Kidney capillary endothelial cell (primary cell): ENCODE measurements around the gene RPP25L.

ENCODE experiments used
- DNase-seq: peaks from one replicate; pipeline ENCODE4 v3.0.0-alpha.2; 2018; ENCODE audit warnings: low spot score

The RPP25L gene

DNA sequence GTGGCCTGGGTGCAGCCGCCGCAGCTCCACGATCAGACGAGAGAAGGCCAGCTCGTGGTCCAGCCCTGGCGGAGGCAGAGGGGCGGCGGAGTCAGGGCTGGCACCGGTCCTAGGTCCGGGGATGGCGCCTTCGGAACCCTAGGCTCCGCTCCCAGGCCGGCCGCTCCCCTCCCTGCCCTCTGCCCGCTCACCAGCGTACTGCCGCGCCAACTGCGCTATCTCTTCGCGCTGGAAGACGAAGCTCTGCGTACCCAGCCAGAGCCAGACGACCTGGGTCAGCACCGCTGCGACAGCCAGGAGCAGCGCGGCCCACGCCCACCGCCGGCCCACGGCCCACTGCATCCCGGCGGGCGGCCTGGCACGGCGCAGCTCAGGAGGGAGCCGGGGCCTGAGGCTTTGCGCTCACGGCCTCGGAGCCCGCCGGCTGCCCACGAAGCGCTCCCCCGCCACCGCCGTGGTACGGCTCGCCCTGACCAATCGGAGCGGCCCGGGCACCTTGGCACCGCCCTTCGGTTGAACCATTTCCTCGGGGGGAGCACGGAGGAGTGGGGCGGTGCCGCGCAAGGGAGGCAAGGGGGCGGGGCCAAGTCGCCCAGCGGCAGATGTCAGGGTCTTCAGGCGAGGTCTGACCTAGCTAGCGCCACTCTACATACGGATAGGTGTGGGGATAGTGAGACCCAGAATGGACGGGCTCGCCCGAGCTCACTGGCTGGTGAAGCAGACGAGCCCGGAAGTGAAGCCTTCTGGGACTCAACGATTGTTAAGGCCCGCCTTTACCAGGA, 25.6 kb upstream of the RPP25L start, which contains the start of gene SIGMAR1:
TSS of gene SIGMAR1 (minus strand) at position 432 of the 782 bp plus-strand sequence. CDS start at position 342, 90 bp downstream.
- DNase-seq = peak; percentile 85

DNA sequence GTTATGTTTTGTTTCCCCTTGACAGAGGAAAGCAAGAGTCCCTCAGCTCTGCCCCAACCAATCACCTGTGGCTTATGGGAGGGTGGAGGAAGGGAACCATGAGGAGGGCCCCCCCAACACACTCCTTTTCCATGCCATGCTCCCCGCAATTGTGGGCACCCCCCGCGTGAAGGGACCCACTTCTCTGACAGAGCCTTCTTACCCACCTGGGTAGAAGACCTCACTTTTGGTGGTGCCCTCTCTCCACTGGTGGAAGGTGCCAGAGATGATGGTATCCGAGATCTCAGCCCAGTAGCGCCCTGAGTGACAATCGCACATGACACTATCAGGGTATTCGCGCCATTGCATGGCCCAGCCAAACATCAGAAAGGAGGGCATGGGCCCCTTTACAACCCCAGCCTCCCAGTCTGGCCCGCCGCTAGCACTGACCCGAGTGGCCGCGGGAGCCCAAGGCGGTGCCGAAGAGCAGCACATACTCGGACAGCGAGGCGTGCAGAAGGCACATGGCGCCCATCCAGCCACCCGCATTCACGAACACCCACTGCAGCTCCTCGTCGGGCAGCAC, 25.0 kb upstream of the RPP25L start:
- no peak for DNase-seq

- DNase-seq = no peak
Observed at GRCh38 chr9:34635556-34635955, 23.7 kb upstream of the RPP25L start.

DNA sequence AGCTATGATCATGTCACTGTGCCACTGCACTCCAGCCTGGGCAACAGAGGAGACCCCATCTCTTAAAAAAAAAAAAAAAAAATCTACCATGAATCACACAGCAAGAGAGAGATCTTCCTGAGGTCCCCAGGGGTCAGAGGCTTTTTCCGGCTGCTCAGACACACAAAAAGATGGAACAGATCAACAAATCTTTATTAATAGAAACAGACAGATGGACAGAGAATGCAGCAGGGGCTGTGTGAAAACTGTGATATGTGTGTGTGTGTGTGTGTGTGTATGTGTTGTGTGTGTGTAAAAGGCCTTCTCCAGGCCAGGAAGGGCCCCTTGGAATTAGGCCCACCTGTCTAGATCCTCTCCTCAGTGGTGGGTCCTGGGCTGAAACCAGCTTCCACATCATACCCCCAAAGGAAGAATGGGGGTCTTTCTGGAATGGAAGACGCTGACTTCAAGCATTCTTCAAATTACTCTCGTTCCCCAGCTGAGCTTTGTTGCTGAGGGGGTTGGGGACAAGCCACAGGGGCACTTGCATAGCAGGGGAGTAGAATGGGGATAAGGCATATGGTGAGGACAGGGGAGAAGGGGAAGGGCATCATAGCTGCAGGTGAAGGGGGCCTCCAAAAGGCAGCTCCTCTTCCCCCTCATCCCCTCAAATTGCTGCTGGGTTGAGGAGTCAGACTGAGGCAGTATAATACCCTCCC, 22.8 kb upstream of the RPP25L start:
- DNase-seq = no peak

DNA sequence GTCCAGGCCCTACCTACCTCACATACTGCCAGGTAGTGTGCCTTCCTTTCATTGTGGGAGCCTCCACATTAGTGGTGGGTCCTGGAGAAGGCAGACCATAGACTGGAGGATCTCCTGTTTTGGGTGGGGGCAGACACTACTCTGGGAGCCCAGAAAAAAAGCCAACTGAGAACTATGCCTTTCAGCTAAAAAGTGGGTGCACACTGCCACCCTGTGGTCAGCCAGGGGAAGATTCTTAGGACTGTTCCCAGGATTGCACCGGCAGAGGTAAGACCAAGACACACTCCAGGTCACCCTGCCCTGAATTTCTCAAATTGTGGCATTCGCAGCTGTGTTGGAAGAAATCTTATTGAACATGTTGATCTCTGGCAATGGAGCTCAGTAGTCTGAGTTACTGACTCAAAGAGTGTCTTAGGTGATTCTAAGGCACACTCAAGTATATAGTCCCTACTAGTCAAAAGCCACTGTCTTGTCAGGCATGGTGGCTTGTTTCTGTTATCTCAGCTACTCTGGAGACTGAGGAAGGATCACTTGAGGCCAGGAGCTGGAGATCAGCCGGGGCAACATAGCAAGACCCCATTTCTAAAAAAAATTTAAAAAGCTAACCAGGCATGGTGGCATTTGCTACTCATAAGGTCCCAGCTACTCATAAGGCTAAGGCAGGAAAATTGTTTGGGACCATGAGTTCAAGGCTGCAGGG, 22.1 kb upstream of the RPP25L start:
- peak; percentile 76 for DNase-seq

DNA sequence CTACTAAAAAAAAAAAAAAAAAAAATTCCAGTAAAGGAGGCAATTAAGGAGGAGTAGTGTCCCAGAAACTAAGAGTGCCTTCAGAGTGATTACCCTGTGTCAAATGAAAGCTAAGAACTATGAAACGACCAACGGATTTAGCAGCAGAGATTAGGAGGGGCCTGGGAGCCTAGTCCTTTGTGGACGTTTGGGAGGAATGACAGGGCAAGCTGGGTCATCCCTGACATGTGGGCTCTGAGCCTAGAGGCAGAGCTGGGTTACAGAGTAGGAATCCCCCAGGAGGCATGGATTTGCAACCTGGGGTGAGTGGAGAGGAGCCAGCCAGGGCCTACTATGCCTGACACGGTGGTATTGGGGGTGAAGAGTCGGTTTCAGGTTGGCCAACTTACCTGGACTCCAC, 21.3 kb upstream of the RPP25L start:
- no peak for DNase-seq

- no peak for DNase-seq
Observed at GRCh38 chr9:34630402-34631154, 18.7 kb upstream of the RPP25L start.

DNA sequence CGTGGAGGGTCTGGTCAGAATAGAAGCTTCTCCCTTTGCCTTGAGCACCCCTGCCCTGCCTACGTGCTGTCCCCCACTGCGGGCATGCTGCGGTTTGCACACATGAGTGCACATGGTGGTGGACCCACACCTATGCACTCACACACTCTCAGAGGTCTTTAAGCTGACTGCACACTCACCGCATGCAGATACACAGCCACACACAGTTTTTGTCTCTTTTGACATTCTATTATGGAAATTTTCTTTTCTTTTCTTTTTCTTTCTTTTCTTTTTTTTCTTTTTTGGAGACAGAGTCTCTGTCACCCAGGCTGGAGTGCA, 17.6 kb upstream of the RPP25L start:
- no peak for DNase-seq

GRCh38 chr9:34628656-34629490, 17.0 kb upstream of the RPP25L start, which contains the start of gene ARID3C:
ARID3C (minus strand) TSS chr9:34629066; CDS start chr9:34628014, 1,052 bp downstream.
- DNase-seq = no peak

- no peak for DNase-seq
Observed at GRCh38 chr9:34627716-34628655, 16.1 kb upstream of the RPP25L start.

DNA sequence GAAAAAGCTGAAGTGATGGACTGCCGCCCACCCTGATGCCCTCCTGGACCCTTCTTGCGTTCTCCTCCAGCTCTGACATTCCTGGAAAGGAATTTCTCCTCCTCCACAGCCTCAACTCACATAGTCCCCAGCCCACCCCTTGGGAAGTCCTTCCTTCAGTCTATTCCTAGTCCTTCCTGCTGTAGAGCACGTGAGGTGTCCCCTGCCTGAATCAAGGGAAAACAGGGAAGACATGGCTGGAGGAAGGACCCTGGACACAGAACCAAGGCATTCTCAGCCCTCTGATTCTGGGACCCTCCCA, 13.2 kb upstream of the RPP25L start:
- no peak for DNase-seq

DNA sequence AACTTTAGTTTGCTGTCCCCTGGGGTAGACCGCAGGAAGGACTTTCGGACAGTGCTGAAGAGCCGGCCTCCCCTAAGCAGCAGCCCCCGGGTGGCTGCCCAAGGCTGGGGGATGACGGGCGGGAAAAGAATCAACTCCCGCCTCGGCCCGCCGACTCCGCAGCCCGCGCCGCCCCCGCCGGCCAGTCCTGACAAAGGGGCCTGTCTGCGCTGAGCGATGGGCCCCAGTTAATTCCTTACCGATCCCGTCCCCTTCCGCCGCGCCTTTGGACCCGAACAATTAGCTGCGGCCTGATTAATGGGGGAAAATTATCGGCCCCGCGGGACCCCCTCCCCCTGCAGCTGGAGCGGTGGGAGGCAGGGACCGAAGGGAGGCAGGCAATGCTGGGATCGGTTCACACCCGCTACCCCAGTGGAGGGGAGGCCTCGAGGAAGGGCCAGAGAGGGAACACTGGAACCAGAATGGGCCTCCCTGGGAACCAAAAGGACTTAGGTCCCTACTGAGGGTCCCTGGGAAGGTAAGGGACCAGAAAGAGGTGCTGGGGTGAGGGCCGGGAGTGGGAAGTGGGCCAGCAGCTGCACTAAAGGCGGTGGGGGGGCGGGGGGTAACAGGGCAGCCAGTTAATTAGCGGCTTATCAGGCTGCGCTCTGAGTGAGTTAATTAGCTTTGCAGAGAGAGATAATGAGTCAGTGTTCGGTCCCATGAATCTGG, 12.7 kb upstream of the RPP25L start:
- no peak for DNase-seq

DNA sequence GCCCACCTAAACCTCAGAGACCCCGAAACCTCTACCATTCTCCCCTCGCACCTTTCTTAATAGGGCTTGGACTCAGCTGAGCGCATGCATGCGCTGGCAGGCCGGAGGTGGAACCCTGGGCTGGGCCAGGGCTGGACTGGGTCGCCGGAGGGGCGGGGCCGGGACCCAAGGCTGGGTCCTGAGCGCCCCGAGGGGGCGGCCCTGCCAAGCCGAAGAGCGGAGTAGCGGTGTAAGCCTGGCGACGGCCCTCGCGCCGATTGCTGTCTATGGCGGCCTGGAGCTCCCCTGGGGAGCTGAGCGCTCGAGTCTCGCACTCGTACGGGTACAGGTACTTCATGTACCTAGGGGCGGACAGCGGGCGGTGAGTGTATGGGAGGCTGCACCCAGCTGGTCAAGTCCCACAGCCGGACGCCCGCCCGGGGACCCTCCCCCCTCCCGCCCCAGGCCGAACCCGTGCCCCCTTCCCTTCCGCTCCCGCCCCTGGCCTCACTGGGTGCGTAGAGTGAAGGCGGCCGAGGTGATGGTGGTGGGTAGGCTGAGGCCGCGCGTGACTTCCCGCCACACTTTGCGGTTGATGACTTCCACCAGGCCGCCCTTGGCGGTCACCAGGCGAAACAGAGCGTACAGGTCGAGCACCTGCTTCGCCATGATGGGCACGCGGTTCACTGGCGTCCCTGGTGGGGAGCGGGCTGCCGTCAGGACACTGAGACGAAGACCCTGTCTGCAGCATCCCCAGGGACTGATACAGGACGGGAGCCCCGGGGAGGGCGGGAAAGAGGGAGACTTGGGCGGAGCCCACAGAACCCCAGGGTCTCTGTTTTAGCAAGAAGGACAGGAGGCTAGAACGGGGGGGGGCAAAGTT, 11.7 kb upstream of the RPP25L start:
- DNase-seq = no peak

DNA sequence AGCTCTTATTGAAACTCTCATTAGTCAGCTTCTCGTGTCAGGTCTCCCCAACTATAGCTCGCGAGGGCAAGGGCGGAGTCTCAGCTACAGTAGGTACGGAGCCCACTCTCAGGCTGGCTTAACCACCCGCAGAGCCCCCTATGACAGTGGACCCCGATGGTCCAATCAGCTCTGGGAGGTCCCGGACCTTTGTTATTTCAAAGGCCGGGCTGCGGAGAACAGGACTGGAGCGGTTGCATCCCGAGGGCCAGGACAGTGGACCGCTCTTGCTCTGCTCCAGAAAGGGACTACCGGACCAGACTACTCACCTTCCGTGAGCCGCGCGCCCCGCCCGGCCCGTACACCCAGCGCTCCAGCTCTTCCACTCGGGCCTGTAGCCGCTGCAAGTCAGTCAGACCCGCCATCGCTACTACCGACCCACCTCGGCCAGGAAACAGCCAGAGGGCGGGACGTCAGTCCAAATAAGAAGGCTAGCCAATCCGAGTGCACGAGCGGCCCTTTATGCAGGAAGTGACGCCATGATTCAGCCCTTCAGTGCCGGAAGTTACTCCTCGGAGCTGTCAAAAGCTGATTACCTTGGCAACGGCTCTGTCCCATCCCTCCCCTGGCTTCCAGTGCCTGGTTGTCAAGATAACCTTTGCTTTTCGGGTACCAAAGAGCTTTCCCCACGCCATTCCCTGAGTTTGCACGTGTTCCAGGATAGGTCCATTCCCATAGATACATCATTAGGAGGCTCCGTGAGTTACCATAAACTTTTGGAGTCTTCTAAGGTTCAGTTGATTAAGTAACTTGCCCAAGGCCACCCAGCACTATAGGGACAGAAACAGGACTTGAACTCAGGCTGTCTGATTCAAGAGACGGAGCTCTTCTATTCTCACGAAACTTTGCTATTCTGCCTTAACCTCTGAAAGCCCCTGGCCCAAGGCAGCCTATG, 8.4 kb upstream of the RPP25L start, which contains the start of gene DCTN3:
TSS of gene DCTN3 (minus strand) at position 435 of the 934 bp plus-strand sequence. CDS start at position 404, 31 bp downstream.
- peak; percentile 97 for DNase-seq

GRCh38 chr9:34615132-34615531, 3.2 kb upstream of the RPP25L start:
- no peak for DNase-seq

GRCh38 chr9:34612788-34613390, 992 bp upstream of the RPP25L start:
- DNase-seq = peak; percentile 63
